SH-SY5Y (cell line): ENCODE data around the gene MARK2.

Experiments used
- GATA2 ChIP-seq: IDR thresholded peaks from 2 replicates; pipeline ENCODE4 v1.6.1; 2011; ENCODE audit warnings: mild to moderate bottlenecking, low read depth, low read length
- GATA3 ChIP-seq: IDR thresholded peaks from 2 replicates; pipeline ENCODE4 v1.6.1; 2011; ENCODE audit warnings: low read depth, mild to moderate bottlenecking, low read length, moderate library complexity

GRCh38 chr11:63952570-63952969 lies 113.7 kb downstream of the MARK2 start:
- TF ChIP-seq GATA2, result no peak
- no peak for TF ChIP-seq GATA3
